GM18858 (cell line): ENCODE results near the gene HOXB7.

Source experiments
- ATAC-seq: cut with Tn5 transposase; IDR thresholded peaks from one replicate; pipeline ENCODE4 v1.9.1; 2021; ENCODE audit not compliant: unreplicated experiment

Gene HOXB7

GRCh38 chr17:48636177-48637018 lies 25.6 kb upstream of the HOXB7 start:
- no peak for ATAC-seq

GRCh38 chr17:48634493-48635208 lies 23.8 kb upstream of the HOXB7 start:
- no peak for ATAC-seq

GRCh38 chr17:48633266-48633677 lies 22.5 kb upstream of the HOXB7 start:
- ATAC-seq: no peak

GRCh38 chr17:48632579-48633265 lies 21.9 kb upstream of the HOXB7 start:
- ATAC-seq: no peak

- ATAC-seq: no peak
These were observed 21.1 kb upstream of the HOXB7 start for GRCh38 chr17:48631693-48632578.

GRCh38 chr17:48630925-48631692 lies 20.3 kb upstream of the HOXB7 start:
- no peak for ATAC-seq

GRCh38 chr17:48630009-48630924 lies 19.4 kb upstream of the HOXB7 start:
- no peak for ATAC-seq

GRCh38 chr17:48629411-48629759 lies 18.6 kb upstream of the HOXB7 start:
- no peak for ATAC-seq

GRCh38 chr17:48628649-48629410 lies 18.0 kb upstream of the HOXB7 start:
- no peak for ATAC-seq

GRCh38 chr17:48627623-48628521 lies 17.1 kb upstream of the HOXB7 start:
- ATAC-seq: no peak

- ATAC-seq: no peak
These were observed 16.3 kb upstream of the HOXB7 start for GRCh38 chr17:48627118-48627597.

- no peak for ATAC-seq
These were observed 15.7 kb upstream of the HOXB7 start, which contains the start of gene HOXB9 for GRCh38 chr17:48626245-48627117. Gene HOXB9 (minus strand): TSS chr17:48626358. CDS start chr17:48626269, 89 bp downstream.

GRCh38 chr17:48625495-48626244 lies 14.9 kb upstream of the HOXB7 start:
- no peak for ATAC-seq

- no peak for ATAC-seq
These were observed 14.0 kb upstream of the HOXB7 start for GRCh38 chr17:48624544-48625494.
